SK-N-MC (cell line): Measurements from ENCODE around the gene CLDN10.

ENCODE experiments used
- DNase-seq: peaks from one replicate; pipeline ENCODE4 v3.0.0-alpha.2; 2011; ENCODE audit warnings: low read depth, low spot score
- H3K27ac ChIP-seq: fragments of 200-600 bp; sonication (generic); 2 replicates; pipeline ENCODE4 v1.5.1; 2016; ENCODE audit warnings: mixed run types
- H3K36me3 ChIP-seq: fragments of 200-600 bp; sonication (generic); 2 replicates; pipeline ENCODE4 v1.6.1; 2017; ENCODE audit warnings: antibody characterized with exemption, low read length, mixed read lengths; ENCODE audit not compliant: insufficient read depth
- H3K4me3 ChIP-seq: fragments of 200-600 bp; sonication (generic); 2 replicates; pipeline ENCODE4 v1.5.1; 2016
- H3K9ac ChIP-seq: fragments of 200-600 bp; sonication (generic); 2 replicates; pipeline ENCODE4 v1.8.0; 2017; ENCODE audit warnings: mixed run types, mixed read lengths; ENCODE audit not compliant: insufficient read length
- H3K9me3 ChIP-seq: fragments of 200-600 bp; sonication (generic); 2 replicates; pipeline ENCODE4 v1.6.1; 2017; ENCODE audit warnings: low read depth, mild to moderate bottlenecking, antibody characterized with exemption, low read length, moderate library complexity, mixed read lengths
- EZH2 ChIP-seq: fragments of 200-600 bp; sonication (generic); IDR thresholded peaks from one replicate; pipeline ENCODE4 v1.6.1; 2017; ENCODE audit warnings: antibody characterized with exemption
- FOXP2 ChIP-seq: optimal IDR thresholded peaks from 2 replicates; pipeline ENCODE3; 2011; ENCODE audit warnings: mild to moderate bottlenecking, moderate library complexity; ENCODE audit not compliant: insufficient read depth; ENCODE audit errors: extremely low read length, control extremely low read depth
- POLR2AphosphoS5 ChIP-seq: IDR thresholded peaks from 2 replicates; pipeline ENCODE4 v1.6.1; 2012; ENCODE audit warnings: mild to moderate bottlenecking, low read depth, low read length, borderline replicate concordance

The CLDN10 gene

DNA sequence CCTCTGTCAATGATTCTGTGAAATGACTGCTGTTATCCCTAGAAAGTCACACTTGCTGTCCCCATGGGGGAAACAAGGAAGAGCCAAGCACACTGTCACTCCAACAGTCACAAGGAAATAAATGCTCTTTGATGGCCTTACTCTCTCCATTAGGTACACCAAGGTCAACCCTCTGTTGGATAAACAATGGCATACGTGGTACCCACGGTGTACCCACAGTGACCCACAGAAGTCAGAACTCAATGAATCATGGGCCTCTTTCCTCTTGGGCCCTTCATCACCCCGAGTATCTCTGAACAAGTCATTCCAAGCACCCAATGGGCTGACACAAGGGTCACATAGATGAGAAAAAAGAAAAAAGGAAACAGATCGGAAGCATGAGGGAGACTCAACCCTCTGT lies 76.6 kb downstream of the CLDN10 start:
- Histone ChIP-seq H3K4me3 (no peak overlapping the region), H3K36me3 (no peaks in the 10 kb centered on the region), H3K9me3 (no peaks in the 10 kb centered on the region), H3K27ac (no peak overlapping the region), H3K9ac (no peak overlapping the region)
- no peak for DNase-seq
- TF ChIP-seq POLR2AphosphoS5 (no peak), EZH2 (no peak), FOXP2 (no peak)
